Measurements from ENCODE around the gene HIBCH.

GRCh38 chr2:190254063-190254850 is 65.4 kb downstream of the HIBCH start:
- TF ChIP-seq EZH2 (IDR thresholded peaks at IDR 0.05), result no peak
- TF ChIP-seq CTCF (IDR thresholded peaks at IDR 0.05), result no peak
